SH-SY5Y (cell line): ENCODE measurements around the gene RNLS.

Source experiments
- GATA2 ChIP-seq: IDR thresholded peaks from 2 replicates; pipeline ENCODE4 v1.6.1; 2011; ENCODE audit warnings: mild to moderate bottlenecking, low read depth, low read length
- GATA3 ChIP-seq: IDR thresholded peaks from 2 replicates; pipeline ENCODE4 v1.6.1; 2011; ENCODE audit warnings: low read depth, mild to moderate bottlenecking, low read length, moderate library complexity

Gene RNLS

DNA sequence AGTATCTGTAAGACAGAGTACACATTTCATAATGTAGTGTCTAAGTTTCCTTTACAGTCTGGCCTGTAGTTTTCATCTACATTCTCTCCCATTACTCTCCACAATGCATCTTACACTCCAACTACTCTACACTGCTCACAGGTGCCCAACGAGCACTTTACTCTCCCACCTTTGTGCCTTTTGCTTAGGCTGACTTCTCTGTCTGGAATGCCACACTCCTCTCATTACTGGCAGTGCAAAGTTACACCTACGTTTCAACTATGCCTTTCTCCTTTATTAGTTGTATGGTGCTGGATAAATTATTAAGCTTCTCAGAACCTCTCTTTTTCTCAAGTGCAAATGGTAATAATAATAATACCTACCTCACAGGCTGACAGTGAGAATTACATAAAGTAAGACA, 70.5 kb downstream of the RNLS start:
- no peak for TF ChIP-seq GATA3
- TF ChIP-seq GATA2 = no peak

- TF ChIP-seq GATA3 (no peak), GATA2 (no peak)
Observed at GRCh38 chr10:88508796-88509195, 74.3 kb downstream of the RNLS start.

- TF ChIP-seq GATA2 = no peak
Observed at GRCh38 chr10:88507826-88508453, 75.2 kb downstream of the RNLS start.

GRCh38 chr10:88507404-88507803, 75.7 kb downstream of the RNLS start:
- no peak for TF ChIP-seq GATA3
- TF ChIP-seq GATA2 = no peak

GRCh38 chr10:88505680-88506215, 77.4 kb downstream of the RNLS start:
- TF ChIP-seq GATA2 = no peak
- no peak for TF ChIP-seq GATA3

DNA sequence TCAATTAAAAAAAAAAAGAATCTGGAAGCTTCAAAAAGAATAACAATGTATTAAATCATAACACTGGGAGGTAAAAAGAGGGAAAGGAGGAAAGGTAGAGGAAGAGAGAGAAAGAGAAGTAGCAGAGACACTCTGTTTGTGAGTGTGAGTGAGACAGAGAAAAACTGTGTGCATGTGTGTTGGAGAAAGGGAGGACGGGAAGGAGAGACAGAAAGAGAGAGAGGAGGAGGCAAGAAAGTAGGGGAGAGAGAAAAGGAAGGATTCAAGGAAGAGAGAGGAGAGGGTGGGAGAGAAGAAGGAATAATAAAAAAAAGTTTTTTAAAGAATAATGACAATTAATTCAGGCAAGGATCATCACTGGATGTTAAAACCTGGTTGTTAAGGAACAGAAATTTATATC, 77.9 kb downstream of the RNLS start:
- no peak for TF ChIP-seq GATA2
- no peak for TF ChIP-seq GATA3

GRCh38 chr10:88500656-88501055, 82.5 kb downstream of the RNLS start:
- TF ChIP-seq GATA3 (no peak), GATA2 (no peak)

DNA sequence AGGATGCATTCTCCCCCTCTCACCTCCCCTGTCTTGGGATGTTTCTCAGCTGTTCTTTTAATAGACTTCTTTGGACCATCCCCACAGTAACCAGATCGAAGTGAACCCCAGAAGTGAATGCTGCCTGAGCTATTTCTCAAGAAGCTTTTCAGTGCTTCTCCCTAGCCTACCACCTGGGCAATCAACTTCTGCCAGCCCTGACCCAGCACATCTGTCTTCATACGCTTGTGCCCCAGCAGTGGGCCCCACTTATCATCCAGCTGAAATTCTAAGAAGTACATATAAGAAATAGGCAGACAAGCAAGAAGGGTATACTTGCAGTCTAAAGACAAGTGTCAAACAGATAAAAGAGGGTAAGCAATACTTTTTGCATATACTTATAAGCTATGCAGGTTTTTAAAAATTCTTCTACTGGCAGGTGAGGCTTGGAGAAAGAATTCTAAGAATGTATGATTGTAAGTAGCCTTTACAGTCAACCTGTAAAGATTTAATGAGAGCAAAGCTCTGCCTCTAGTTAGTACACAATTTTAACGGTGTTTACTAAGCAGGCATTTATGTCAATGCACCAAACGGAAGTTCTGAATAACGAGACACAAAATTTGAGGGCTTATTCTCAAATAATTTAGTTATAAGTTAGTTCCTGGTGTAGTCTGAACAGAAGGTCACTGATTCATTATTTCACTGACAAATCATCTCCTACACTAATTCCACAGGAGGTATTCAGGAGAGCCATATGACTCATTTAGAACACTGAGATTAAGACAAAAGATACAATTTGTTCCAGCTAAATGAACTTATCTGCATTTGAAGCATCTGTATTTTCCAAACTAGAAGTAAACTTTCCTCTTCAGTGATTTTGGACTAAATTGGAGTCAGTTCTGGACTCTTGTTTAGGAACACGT, 83.3 kb downstream of the RNLS start:
- TF ChIP-seq GATA2 (no peak), GATA3 (no peak)

GRCh38 chr10:88497913-88498312, 85.2 kb downstream of the RNLS start:
- TF ChIP-seq GATA3 (no peak), GATA2 (no peak)

GRCh38 chr10:88494537-88494936, 88.6 kb downstream of the RNLS start:
- no peak for TF ChIP-seq GATA3
- TF ChIP-seq GATA2 = no peak

DNA sequence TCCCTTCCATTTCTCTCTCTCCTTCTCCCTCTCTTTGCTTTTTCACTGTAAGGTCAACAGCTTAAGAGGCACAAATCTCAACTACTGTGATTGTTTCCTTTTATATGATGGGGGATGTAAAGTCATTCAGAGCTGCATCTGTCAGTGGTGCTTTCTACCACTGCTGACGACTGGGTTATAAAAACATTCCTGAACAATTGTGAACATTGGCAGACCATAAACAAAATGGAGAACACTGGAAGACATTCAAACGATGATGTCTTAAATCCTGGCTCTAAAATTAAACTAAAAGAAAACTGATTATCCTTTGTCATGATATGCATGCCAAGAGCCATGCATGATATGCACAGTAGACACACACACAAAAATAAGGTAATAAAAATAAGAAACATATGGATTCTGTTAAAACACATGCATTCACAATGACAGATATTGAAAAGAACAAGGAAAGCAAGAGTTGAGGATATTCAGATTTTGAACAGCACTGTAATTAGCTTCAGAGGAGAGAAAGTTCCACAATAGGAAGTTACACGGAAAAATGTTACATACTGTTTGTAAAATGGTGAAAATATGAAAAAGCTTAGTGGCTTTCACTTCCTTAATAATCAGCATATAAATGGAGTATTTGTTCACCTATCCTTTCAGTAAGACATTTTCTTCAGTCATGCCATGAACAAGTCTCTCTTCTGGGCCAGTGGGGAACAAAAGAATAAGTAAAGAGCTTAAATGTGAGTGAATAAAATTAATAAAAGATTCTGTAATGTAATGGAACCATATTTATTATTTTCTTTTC, 89.2 kb downstream of the RNLS start:
- no peak for TF ChIP-seq GATA2
- no peak for TF ChIP-seq GATA3

- no peak for TF ChIP-seq GATA2
- no peak for TF ChIP-seq GATA3
Observed at GRCh38 chr10:88491314-88491713, 91.8 kb downstream of the RNLS start.

- no peak for TF ChIP-seq GATA3
- no peak for TF ChIP-seq GATA2
Observed at GRCh38 chr10:88490231-88490980, 92.7 kb downstream of the RNLS start.

GRCh38 chr10:88489107-88489506, 94.0 kb downstream of the RNLS start:
- TF ChIP-seq GATA2 (no peak), GATA3 (no peak)

DNA sequence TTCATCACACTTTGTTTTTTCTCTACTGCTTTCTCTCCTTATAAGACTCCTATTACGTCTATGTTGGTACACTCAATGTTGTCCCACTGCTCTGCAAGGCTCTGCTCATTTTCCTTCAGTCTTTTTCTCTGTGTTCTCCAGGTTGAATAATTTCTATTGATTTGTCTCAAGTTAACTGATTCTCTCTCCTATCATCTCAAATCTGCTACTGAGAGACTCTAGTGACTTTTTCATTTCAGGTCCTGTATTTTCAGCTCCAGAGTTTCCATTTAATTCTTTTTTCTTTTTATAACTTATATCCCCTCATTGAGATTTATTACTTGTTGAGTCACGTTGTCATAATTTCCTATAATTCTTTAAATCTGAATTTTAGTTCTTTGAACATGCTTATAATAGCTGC, 100.9 kb downstream of the RNLS start:
- no peak for TF ChIP-seq GATA2
- no peak for TF ChIP-seq GATA3
